ENCODE data around the gene TOP3A.

DNA sequence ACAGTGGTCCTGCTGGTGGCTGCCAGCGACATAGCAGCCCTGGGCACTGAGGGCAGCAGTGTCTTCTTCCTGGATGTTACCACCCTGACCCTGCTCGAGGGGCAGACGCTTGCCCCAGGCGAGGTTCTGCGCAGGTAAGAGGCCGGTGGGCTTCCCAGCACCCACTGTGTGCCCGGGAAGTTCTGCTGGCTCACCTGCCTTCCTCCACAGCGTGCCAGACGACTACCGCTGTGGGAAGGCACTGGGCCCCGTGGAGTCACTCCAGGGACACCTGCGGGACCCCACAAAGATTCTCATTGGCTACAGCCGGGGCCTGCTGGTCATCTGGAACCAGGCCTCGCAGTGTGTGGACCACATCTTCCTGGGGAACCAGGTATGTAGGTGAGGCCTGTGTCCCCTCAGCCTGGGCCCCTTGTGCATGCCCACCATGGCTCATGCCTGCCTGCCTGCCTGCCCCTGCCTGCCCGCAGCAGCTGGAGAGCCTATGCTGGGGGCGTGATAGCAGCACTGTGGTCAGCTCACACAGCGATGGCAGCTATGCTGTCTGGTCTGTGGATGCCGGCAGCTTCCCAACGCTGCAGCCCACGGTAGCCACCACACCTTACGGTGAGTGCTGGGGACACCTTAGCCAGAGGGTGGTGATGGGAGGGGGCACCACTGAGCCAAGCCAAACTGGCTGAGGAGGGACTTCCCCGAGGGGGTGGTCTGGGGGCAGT is 80.8 kb downstream of the TOP3A start:
- TF ChIP-seq, protein P1, sequence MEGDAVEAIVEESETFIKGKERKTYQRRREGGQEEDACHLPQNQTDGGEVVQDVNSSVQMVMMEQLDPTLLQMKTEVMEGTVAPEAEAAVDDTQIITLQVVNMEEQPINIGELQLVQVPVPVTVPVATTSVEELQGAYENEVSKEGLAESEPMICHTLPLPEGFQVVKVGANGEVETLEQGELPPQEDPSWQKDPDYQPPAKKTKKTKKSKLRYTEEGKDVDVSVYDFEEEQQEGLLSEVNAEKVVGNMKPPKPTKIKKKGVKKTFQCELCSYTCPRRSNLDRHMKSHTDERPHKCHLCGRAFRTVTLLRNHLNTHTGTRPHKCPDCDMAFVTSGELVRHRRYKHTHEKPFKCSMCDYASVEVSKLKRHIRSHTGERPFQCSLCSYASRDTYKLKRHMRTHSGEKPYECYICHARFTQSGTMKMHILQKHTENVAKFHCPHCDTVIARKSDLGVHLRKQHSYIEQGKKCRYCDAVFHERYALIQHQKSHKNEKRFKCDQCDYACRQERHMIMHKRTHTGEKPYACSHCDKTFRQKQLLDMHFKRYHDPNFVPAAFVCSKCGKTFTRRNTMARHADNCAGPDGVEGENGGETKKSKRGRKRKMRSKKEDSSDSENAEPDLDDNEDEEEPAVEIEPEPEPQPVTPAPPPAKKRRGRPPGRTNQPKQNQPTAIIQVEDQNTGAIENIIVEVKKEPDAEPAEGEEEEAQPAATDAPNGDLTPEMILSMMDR (conservative IDR thresholded peaks at IDR 0.05; ENCODE audit: low read depth in 2 of 2): no peak
- TF ChIP-seq EZH2 (IDR thresholded peaks at IDR 0.05; ENCODE audit: low read depth, unreplicated experiment) (no peak), EZH2phosphoT487 (IDR thresholded peaks at IDR 0.05; ENCODE audit: unreplicated experiment) (no peak), POLR2AphosphoS5 (IDR thresholded peaks at IDR 0.05; ENCODE audit: low read depth) (no peak), JUNB (IDR thresholded peaks at IDR 0.05; ENCODE audit: unreplicated experiment) (no peak)

Data from GM23338 (cell line).